Stimulated activated CD8-positive, alpha-beta memory T cell treated with anti-CD3 and anti-CD28 coated beads, Interleukin-4, amount 100 ng/mL, for 48 hours (primary cell): Measurements from ENCODE around the gene HARBI1.
"Not testable (repeated sequence)": the region's sequence is repeated elsewhere in the genome, so short reads cannot be mapped to it uniquely, and the experiment has no call there.

Source experiments
- DNase-seq: peaks from one replicate; pipeline ENCODE4 v3.0.0-alpha.2; 2020

The HARBI1 gene

DNA sequence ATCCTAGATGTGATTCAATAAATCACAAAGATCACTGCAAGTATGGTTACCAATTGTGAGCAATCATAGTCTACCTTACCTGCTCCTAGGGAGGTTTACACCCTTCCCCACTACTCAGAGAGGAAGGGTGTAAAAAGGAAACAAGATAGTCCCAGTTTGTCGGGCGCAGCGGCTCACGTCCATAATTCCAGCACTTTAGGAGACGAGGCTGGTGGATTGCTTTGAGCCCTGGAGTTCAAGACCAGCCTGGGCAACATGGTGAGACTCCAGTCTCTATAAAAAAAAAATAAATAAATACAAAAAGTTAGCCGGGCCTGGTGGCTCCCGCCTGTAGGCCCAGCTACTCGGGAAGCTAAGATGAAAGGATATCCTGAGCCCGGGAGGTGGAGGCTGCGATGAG lies 22.2 kb downstream of the HARBI1 start:
- DNase-seq, result no peak

DNA sequence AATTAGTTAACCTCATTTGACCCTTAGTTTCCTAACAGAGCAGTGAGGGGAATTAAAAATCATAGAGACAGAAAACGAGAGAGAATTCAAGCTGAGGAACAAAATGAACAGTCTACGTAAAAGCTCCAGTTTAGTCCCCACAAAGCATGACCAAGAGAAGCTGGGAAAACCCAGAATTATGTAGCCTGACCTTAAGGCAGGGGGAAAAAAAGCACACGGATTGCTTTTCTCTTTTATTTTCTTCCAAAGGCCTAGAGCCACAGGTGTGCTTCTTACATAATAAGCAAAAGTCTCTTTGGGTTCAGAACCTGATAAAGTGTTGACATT lies 22.7 kb downstream of the HARBI1 start:
- no peak for DNase-seq

GRCh38 chr11:46593550-46594373 lies 23.3 kb downstream of the HARBI1 start, which contains the start of gene AMBRA1:
Gene AMBRA1 (minus strand): TSS chr11:46594023. CDS start chr11:46548380, 45,643 bp downstream.
- peak; percentile 91 for DNase-seq

DNA sequence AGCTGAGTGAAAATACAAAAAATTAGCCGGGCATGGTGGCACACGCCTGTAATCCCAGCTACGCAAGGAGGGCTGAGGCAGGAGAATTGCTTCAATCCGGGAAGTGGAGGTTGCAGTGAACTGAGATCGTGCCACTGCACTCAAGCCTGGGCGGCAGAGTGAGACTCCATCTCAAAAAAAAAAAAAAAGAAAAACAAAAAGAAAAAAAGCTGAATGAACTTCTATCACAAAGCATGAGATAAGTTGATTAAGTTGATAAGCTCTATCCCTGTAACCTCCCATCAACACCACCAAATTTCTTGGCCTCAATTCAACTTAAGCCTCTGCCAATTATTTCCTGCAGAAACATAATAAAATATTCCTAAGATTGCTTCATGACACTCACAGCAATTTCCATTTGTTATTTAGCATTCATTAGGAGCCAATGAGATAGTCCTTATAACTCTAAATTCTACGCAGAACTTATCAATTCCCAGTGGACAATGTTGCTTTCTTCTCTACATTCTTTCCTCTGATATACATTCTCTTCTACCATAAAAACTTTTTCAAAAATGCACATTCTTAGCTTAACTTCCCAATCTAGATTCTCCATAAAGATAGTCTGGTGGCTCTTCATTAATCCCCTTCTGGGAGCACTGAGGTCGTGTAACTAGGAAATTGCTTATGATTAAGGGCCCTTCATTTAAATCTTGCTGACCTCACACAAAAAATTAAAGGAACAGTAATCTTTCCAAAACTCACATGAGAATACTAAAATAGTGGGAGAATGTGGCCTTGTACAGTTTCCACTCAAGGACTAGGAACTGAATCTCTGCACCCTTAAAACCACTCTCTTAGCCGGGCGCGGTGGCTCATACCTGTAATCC lies 26.1 kb downstream of the HARBI1 start:
- DNase-seq, result no peak

- DNase-seq, result no peak
These were observed 28.1 kb downstream of the HARBI1 start for GRCh38 chr11:46588915-46589314.

GRCh38 chr11:46588131-46588530 lies 28.9 kb downstream of the HARBI1 start:
- DNase-seq, result no peak

- DNase-seq, result not testable (repeated sequence)
These were observed 33.5 kb downstream of the HARBI1 start for GRCh38 chr11:46583513-46583912.

- DNase-seq, result no peak
These were observed 34.4 kb downstream of the HARBI1 start for GRCh38 chr11:46582588-46582987.

DNA sequence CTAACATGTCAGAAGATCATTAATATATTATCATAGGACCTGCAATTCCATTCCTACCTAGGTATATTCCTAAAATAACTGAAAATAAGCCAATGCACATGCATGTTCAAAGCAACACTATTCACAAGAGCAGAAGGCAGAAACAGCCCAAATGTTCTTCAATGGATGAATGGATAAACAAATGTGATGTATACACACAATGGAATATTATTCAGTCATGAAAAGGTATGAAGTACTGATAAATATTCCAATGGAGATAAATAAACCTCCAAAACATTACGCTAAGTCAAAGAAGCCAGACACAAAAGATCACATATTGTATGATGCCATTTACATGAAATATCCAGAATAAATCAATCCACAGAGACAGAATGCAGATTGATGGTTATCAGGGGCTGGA lies 40.0 kb downstream of the HARBI1 start:
- no peak for DNase-seq

GRCh38 chr11:46574656-46575055 lies 42.4 kb downstream of the HARBI1 start:
- no peak for DNase-seq

- no peak for DNase-seq
These were observed 46.1 kb downstream of the HARBI1 start for GRCh38 chr11:46570790-46571398.

DNA sequence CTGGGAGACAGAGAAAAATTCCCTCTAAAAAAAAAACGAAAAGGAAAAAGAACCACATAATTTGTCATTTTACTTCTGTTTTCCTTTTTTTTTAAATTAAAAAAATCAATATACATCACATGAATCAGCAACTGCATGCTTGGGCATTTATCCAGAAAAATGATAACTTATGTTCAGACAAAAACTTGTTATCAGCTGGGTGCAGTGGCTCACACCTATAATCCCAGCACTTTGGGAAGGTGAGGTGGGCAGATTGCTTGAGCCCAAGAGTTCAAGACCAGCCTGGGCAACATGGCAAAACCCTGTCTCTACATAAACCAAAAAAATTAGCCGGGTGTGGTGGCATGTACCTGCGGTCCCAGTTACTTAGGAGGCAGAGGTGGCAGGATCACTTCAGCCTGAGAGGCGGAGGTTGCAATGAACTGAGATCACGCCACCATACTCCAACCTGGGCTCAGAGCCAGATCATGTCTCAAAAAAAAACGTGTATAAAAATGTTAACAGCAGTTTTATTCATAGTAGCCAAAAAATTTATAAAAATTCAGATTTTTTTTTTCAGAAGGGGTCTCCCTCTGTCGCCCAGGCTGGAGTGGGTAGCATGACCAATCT lies 51.7 kb downstream of the HARBI1 start:
- no peak for DNase-seq

GRCh38 chr11:46564459-46564858 lies 52.6 kb downstream of the HARBI1 start:
- DNase-seq, result no peak

GRCh38 chr11:46562527-46562926 lies 54.5 kb downstream of the HARBI1 start:
- DNase-seq, result no peak

GRCh38 chr11:46560300-46560991 lies 56.6 kb downstream of the HARBI1 start:
- DNase-seq, result no peak

- DNase-seq, result no peak
These were observed 57.2 kb downstream of the HARBI1 start for GRCh38 chr11:46559815-46560214.

DNA sequence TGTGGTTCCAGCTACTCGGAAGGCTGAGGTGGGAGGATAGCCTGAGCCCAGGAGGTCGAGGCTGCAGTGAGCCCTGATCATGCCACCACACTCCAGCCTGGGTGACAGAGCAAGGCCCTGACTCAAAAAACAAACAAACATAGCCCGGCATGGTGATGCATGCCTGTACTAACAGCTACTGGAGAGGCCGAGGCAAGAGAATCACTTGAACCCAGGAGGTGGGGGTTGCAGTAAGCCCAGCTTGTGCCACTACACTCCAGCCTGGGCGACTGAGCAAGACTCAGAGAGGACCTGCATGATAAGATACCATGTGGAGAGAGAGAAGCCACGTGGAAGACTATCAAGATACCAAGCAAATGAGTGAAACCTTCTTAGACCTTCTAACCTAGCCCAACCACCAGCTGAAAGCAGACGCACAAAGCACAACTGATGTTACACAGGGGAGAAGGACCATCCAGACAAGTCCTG lies 59.3 kb downstream of the HARBI1 start:
- no peak for DNase-seq

GRCh38 chr11:46555267-46556054 lies 61.6 kb downstream of the HARBI1 start:
- no peak for DNase-seq

DNA sequence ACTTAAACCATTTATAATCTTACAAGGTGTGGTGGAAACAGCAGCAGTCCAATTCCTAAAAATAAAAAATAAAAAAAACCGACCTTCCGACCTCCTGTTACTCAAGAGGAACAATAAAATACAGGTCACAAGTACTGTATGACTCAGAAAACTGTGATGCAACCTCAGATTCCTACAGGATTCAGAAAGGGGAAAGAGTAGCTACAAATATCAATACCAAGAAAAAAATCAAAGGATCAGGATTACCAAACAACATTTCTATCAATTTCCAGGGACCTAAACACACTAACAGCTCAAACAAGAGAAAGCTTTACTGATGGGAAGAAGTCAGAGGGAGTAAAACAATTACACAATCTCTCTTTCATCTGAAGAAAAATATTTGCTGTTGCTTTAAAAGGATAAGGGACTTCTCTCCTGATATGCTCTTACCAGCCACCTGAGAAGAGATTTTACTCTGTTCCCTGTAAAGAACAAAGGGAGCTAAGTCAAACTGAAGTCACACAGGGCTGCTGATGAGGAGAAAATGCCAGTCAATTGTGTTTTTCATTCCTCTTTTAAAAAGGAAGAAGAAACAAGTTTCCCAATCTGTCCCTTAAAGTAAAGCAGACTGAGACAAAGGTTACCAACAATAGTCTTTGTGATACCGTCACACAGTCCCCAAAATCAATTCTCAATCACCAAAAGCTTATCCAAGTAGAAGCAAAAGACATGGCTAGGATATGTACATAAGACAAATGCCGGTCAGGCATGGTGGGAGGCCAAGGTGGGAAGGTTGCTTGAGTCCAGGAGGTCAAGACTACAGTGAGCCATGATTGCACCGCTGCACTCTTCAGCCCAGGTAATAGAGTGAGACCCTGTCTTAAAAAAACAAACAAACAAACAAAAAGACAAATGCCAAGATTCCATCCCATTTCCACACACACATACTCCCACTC lies 62.5 kb downstream of the HARBI1 start:
- no peak for DNase-seq

GRCh38 chr11:46553814-46554212 lies 63.2 kb downstream of the HARBI1 start:
- no peak for DNase-seq
